AG04450 (cell line): Measurements from ENCODE around the gene IFITM1. TPM values are rescaled to one million over a fixed set of nuclear protein-coding genes. Genes with fewer than 3 reads are reported as not detected.

ENCODE experiments used
- CTCF ChIA-PET: fragments of 300-600, 350-600 bp; formaldehyde crosslinking; extraction: SDS; loops from one replicate; lab custom pipeline; 2022; ENCODE audit warnings: antibody characterized with exemption, inconsistent platforms; lab: Charles Lee
- POLR2A ChIA-PET: fragments of 350-600 bp; formaldehyde crosslinking; extraction: SDS; loops from one replicate; lab custom pipeline; 2021; ENCODE audit warnings: antibody characterized with exemption, inconsistent platforms; lab: Yijun Ruan, JAX
- DNase-seq: peaks from one replicate; pipeline ENCODE4 v3.0.0-alpha.2; 2011; ENCODE audit warnings: low read depth, low spot score
- H3K27ac ChIP-seq: one replicate; pipeline ENCODE4 v1.5.1; 2012; ENCODE audit warnings: low read depth, low read length, control low read depth
- H3K27me3 ChIP-seq: one replicate; pipeline ENCODE4 v1.6.0; 2012; ENCODE audit warnings: low read length; ENCODE audit not compliant: control insufficient read depth, insufficient read depth
- H3K4me3 ChIP-seq: 2 replicates; pipeline ENCODE4 v1.5.1; 2011; ENCODE audit warnings: mild to moderate bottlenecking, low read depth, low read length, control low read depth
- H3K9me3 ChIP-seq: 2 replicates; pipeline ENCODE4 v1.5.1; 2012; ENCODE audit warnings: low read length; ENCODE audit not compliant: control insufficient read depth, insufficient read depth
- polyA plus RNA-seq: library from polyadenylated mRNA; depleted of rRNA; stranded (reverse); fragments of >200 nt; gene quantifications from 2 replicates; pipeline ENCODE4 v1.2.3, GENCODE V29; 2011
- TF ChIP-seq, protein P1 (sequence below): IDR thresholded peaks from 2 replicates; pipeline ENCODE4 v1.5.1; 2011; ENCODE audit warnings: low read depth, low read length, control low read depth, inconsistent platforms

IFITM1 gene
- polyA plus RNA-seq, 1 experiment = 62.1 TPM

DNA sequence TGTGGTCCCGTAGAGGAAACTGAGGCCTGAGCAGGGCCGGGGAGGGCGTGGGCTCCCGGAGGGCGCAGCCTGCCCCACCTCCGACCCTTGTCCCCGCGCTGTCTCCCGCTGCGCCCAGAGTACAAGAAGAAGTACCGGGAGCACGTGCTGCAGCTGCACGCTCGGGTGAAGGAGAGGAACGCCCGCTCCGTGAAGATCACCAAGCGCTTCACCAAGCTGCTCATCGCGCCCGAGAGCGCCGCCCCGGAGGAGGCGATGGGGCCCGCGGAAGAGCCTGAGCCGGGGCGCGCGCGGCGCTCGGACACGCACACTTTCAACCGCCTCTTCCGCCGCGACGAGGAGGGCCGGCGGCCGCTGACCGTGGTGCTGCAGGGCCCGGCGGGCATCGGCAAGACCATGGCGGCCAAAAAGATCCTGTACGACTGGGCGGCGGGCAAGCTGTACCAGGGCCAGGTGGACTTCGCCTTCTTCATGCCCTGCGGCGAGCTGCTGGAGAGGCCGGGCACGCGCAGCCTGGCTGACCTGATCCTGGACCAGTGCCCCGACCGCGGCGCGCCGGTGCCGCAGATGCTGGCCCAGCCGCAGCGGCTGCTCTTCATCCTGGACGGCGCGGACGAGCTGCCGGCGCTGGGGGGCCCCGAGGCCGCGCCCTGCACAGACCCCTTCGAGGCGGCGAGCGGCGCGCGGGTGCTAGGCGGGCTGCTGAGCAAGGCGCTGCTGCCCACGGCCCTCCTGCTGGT, 33.7 kb upstream of the IFITM1 start:
- peaks cover 62% of the 10 kb centered on the region for H3K27me3 ChIP-seq
- no peak overlapping the region for H3K27ac ChIP-seq
- H3K4me3 ChIP-seq = no peak overlapping the region
- H3K9me3 ChIP-seq = no peaks in the 10 kb centered on the region; the same call in 1 of the 2 replicates
- POLR2A ChIA-PET = no interaction called here
- TF ChIP-seq, protein P1, sequence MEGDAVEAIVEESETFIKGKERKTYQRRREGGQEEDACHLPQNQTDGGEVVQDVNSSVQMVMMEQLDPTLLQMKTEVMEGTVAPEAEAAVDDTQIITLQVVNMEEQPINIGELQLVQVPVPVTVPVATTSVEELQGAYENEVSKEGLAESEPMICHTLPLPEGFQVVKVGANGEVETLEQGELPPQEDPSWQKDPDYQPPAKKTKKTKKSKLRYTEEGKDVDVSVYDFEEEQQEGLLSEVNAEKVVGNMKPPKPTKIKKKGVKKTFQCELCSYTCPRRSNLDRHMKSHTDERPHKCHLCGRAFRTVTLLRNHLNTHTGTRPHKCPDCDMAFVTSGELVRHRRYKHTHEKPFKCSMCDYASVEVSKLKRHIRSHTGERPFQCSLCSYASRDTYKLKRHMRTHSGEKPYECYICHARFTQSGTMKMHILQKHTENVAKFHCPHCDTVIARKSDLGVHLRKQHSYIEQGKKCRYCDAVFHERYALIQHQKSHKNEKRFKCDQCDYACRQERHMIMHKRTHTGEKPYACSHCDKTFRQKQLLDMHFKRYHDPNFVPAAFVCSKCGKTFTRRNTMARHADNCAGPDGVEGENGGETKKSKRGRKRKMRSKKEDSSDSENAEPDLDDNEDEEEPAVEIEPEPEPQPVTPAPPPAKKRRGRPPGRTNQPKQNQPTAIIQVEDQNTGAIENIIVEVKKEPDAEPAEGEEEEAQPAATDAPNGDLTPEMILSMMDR = no peak
- DNase-seq = no peak
- CTCF ChIA-PET = interaction anchor here (0.6 kb wide), 1 partner anchor 71 kb away, joined by 3 read pairs; no protein-coding TSS in a partner anchor

DNA sequence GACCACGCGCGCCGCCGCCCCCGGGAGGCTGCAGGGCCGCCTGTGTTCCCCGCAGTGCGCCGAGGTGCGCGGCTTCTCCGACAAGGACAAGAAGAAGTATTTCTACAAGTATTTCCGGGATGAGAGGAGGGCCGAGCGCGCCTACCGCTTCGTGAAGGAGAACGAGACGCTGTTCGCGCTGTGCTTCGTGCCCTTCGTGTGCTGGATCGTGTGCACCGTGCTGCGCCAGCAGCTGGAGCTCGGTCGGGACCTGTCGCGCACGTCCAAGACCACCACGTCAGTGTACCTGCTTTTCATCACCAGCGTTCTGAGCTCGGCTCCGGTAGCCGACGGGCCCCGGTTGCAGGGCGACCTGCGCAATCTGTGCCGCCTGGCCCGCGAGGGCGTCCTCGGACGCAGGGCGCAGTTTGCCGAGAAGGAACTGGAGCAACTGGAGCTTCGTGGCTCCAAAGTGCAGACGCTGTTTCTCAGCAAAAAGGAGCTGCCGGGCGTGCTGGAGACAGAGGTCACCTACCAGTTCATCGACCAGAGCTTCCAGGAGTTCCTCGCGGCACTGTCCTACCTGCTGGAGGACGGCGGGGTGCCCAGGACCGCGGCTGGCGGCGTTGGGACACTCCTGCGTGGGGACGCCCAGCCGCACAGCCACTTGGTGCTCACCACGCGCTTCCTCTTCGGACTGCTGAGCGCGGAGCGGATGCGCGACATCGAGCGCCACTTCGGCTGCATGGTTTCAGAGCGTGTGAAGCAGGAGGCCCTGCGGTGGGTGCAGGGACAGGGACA, 32.9 kb upstream of the IFITM1 start:
- POLR2A ChIA-PET = no interaction called here
- DNase-seq = no peak
- TF ChIP-seq, protein P1 = no peak
- CTCF ChIA-PET = no interaction called here
- Histone ChIP-seq H3K4me3 (no peak overlapping the region), H3K27me3 (peaks cover 64% of the 10 kb centered on the region), H3K27ac (no peak overlapping the region), H3K9me3 (no peaks in the 10 kb centered on the region; the same call in 1 of the 2 replicates)

DNA sequence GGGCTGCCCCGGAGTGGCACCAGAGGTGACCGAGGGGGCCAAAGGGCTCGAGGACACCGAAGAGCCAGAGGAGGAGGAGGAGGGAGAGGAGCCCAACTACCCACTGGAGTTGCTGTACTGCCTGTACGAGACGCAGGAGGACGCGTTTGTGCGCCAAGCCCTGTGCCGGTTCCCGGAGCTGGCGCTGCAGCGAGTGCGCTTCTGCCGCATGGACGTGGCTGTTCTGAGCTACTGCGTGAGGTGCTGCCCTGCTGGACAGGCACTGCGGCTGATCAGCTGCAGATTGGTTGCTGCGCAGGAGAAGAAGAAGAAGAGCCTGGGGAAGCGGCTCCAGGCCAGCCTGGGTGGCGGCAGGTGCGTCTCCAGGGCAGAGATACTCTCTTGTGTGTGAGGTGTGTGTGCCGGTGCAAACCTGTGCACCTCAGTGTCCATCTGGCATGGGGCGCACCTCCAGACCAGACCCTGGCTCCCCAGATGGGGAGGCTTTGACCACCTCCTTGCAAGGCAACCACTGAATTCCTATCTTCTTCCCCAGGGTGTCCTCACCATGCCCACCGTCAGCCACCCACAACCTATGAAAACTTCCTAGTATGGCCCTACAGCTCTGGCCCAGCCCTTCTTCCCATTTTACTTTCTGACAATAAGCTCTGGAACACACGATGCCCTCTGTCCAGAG, 32.2 kb upstream of the IFITM1 start:
- no peak for DNase-seq
- POLR2A ChIA-PET = no interaction called here
- H3K27me3 ChIP-seq = peaks cover 65% of the 10 kb centered on the region
- H3K4me3 ChIP-seq = no peak overlapping the region
- CTCF ChIA-PET = no interaction called here
- no peak overlapping the region for H3K27ac ChIP-seq
- H3K9me3 ChIP-seq = no peaks in the 10 kb centered on the region; the same call in 1 of the 2 replicates
- TF ChIP-seq, protein P1 = no peak

DNA sequence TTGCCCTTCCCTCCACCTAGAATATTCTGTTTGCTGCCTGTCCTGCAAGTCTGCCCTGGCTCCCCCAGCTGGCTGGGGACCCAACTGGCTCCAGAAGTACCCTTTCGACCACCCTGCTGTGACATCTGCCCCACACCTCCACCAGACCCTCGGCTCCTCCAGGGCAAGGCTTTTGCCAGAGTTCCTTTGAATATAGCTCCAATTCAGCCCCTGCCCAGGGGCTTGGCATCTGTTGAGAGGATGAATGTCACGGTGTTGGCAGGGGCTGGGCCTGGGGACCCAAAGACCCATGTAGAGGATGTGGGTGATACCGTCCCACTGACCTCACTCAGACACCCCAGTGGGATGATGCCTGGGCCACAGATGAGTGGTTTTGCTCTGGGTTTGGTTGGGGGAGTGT, 31.7 kb upstream of the IFITM1 start:
- TF ChIP-seq, protein P1 = no peak
- ChIA-PET CTCF (no interaction called here), POLR2A (no interaction called here)
- H3K27ac ChIP-seq = no peak overlapping the region
- no peak for DNase-seq
- no peaks in the 10 kb centered on the region; the same call in 1 of the 2 replicates for H3K9me3 ChIP-seq
- peaks cover 64% of the 10 kb centered on the region for H3K27me3 ChIP-seq
- H3K4me3 ChIP-seq = no peak overlapping the region
